Esophagus muscularis mucosa (tissue), 3 donors: ENCODE results near the gene SCAMP3.

Experiments used
- CTCF ChIP-seq, 3 experiments: fragments of 200-600 bp in 2 of 3; fragments of 450-650 bp in 1 of 3; sonication (generic) in 2 of 3; IDR thresholded peaks; one replicate each; pipeline ENCODE4 v1.5.1; 2017 to 2019; ENCODE audit warnings: antibody characterized with exemption in 3 of 3, mild to moderate bottlenecking in 2 of 3, moderate library complexity in 1 of 3
- POLR2A ChIP-seq: fragments of 450-650 bp; IDR thresholded peaks from one replicate; pipeline ENCODE4 v1.6.1; 2017; ENCODE audit warnings: antibody characterized with exemption, moderate library complexity, mild to moderate bottlenecking, low read depth
- POLR2AphosphoS5 ChIP-seq, 2 donors: sonication (generic); formaldehyde crosslinking; IDR thresholded peaks; one replicate each; pipeline ENCODE4 v1.6.1; 2017; ENCODE audit warnings: antibody characterized with exemption in 2 of 2

- TF ChIP-seq POLR2A (no peak), CTCF (IDR thresholded peaks at IDR 0.05) (no peak), POLR2AphosphoS5 (IDR thresholded peaks at IDR 0.05) (no peak)
Observed at GRCh38 chr1:155272466-155273342, 10.5 kb upstream of the SCAMP3 start.
